GM23248 (cell line): Measurements from ENCODE around the gene SYNGR3. TPM values are rescaled to one million over a fixed set of nuclear protein-coding genes. Genes with fewer than 3 reads are reported as not detected.

Experiments used
- DNase-seq: peaks from one replicate; pipeline ENCODE4 v3.0.0-alpha.2; 2015
- H2AFZ ChIP-seq: fragments of 200-600 bp; sonication (generic); 2 replicates; pipeline ENCODE4 v1.6.1; 2016; ENCODE audit warnings: antibody characterized with exemption
- H3F3A ChIP-seq: fragments of 200-600 bp; sonication (generic); 2 replicates; pipeline ENCODE4 v1.6.1; 2016; ENCODE audit warnings: mild to moderate bottlenecking, antibody characterized with exemption, mixed run types; ENCODE audit not compliant: insufficient read depth
- H3K27ac ChIP-seq: fragments of 200-600 bp; sonication (generic); 2 replicates; pipeline ENCODE4 v1.5.1; 2016; ENCODE audit warnings: mild to moderate bottlenecking
- H3K27me3 ChIP-seq: fragments of 200-600 bp; sonication (generic); replicated peaks from 2 replicates; pipeline ENCODE4 v1.6.1; 2016; ENCODE audit warnings: mild to moderate bottlenecking; ENCODE audit not compliant: insufficient read depth
- H3K36me3 ChIP-seq: fragments of 200-600 bp; sonication (generic); 2 replicates; pipeline ENCODE4 v1.6.1; 2016; ENCODE audit warnings: low read depth, mild to moderate bottlenecking
- H3K4me1 ChIP-seq: fragments of 200-600 bp; sonication (generic); 2 replicates; pipeline ENCODE4 v1.6.1; 2016; ENCODE audit warnings: mild to moderate bottlenecking; ENCODE audit not compliant: insufficient read depth
- H3K4me2 ChIP-seq: fragments of 200-600 bp; sonication (generic); one replicate; pipeline ENCODE4 v1.6.1; 2016; ENCODE audit warnings: mild to moderate bottlenecking; ENCODE audit not compliant: unreplicated experiment
- H3K4me3 ChIP-seq: fragments of 200-600 bp; sonication (generic); 2 replicates; pipeline ENCODE4 v1.5.1; 2016; ENCODE audit warnings: mild to moderate bottlenecking
- H3K79me2 ChIP-seq: fragments of 200-600 bp; sonication (generic); 2 replicates; pipeline ENCODE4 v1.6.1; 2016; ENCODE audit warnings: mild to moderate bottlenecking; ENCODE audit not compliant: insufficient read depth
- H3K9ac ChIP-seq: fragments of 200-600 bp; sonication (generic); 2 replicates; pipeline ENCODE4 v1.6.1; 2016; ENCODE audit warnings: mild to moderate bottlenecking
- H3K9me2 ChIP-seq: fragments of 200-600 bp; sonication (generic); 2 replicates; pipeline ENCODE4 v1.6.1; 2016; ENCODE audit warnings: mixed run types, mild to moderate bottlenecking, moderate library complexity; ENCODE audit not compliant: insufficient read depth
- H3K9me3 ChIP-seq: fragments of 200-600 bp; sonication (generic); one replicate; pipeline ENCODE4 v1.6.1; 2017; ENCODE audit warnings: low read depth
- H4K20me1 ChIP-seq: fragments of 200-600 bp; sonication (generic); 2 replicates; pipeline ENCODE4 v1.6.0; 2016; ENCODE audit not compliant: insufficient read depth
- EZH2 ChIP-seq: fragments of 200-600 bp; sonication (generic); IDR thresholded peaks from 2 replicates; pipeline ENCODE4 v1.6.1; 2018; ENCODE audit warnings: antibody characterized with exemption, mild to moderate bottlenecking; ENCODE audit not compliant: insufficient read depth, poor library complexity, severe bottlenecking
- EZH2phosphoT487 ChIP-seq: fragments of 200-600 bp; sonication (generic); IDR thresholded peaks from 2 replicates; pipeline ENCODE4 v1.6.1; 2018; ENCODE audit warnings: antibody characterized with exemption, moderate library complexity, mild to moderate bottlenecking, low read depth; ENCODE audit not compliant: insufficient read depth
- WGBS, 2 experiments: methylation state at CpG; one replicate each; pipeline ENCODE4 v1.1.6; 2015 to 2017; ENCODE audit warnings: low lambda C conversion rate in 2 of 2, low coverage in 1 of 2; ENCODE audit errors: missing lambda C conversion rate in 2 of 2; 5-methylcytosine and 5-hydroxymethylcytosine counted together
- in situ Hi-C: fragments of 300-500 bp; cut with MboI; formaldehyde crosslinking; loops from 2 replicates; pipeline ENCODE4 v1.15.0; 2020
- polyA plus RNA-seq: library from polyadenylated mRNA; unstranded; fragments of >200 nt; fragmentation: Nextera tagmentation; extraction: Ambion mirVana; gene quantifications from 2 replicates; pipeline ENCODE4 v1.2.1, GENCODE V29; 2016
- total RNA-seq: library from RNA; depleted of rRNA; stranded (reverse); fragments of >200 nt; shearing (Covaris generic); gene quantifications from 2 replicates; pipeline ENCODE4 v1.2.3, GENCODE V29; 2014

Gene SYNGR3
- total and polyA plus RNA-seq, 2 experiments from 2014 or later = 0.22 to 1.3 TPM

GRCh38 chr16:2025251-2025650 is 35.5 kb downstream of the SYNGR3 start:
- Histone ChIP-seq H3K9me3 (no peaks in the 10 kb centered on the region), H3K4me2 (no peak overlapping the region), H3F3A (no peaks in the 10 kb centered on the region), H3K27ac (no peak overlapping the region), H4K20me1 (no peaks in the 10 kb centered on the region), H2AFZ (no peak overlapping the region), H3K9ac (no peak overlapping the region), H3K27me3 (no peaks in the 10 kb centered on the region; the same call in 1 of the 2 replicates), H3K4me1 (no peaks in the 10 kb centered on the region), H3K36me3 (no peaks in the 10 kb centered on the region), H3K4me3 (no peak overlapping the region), H3K9me2 (no peaks in the 10 kb centered on the region), H3K79me2 (no peaks in the 10 kb centered on the region)
- WGBS, 2 experiments = 91 to 95% methylated on average over 12 to 14 of the region's 14 CpGs
- TF ChIP-seq EZH2 = no peak
- no peak for TF ChIP-seq EZH2phosphoT487
- no peak for DNase-seq
- in situ Hi-C loops = loop anchor here (10.0 kb wide), 1 partner anchor 120 kb away; the partner anchor contains the start of gene RAB26

GRCh38 chr16:2025878-2026460 is 36.2 kb downstream of the SYNGR3 start:
- H3K4me1 ChIP-seq = no peaks in the 10 kb centered on the region
- H3K4me3 ChIP-seq = no peak overlapping the region
- H3K9me3 ChIP-seq = no peaks in the 10 kb centered on the region
- no peak overlapping the region for H3K4me2 ChIP-seq
- H2AFZ ChIP-seq = no peak overlapping the region
- H3K9me2 ChIP-seq = no peaks in the 10 kb centered on the region
- no peak for DNase-seq
- WGBS, 2 experiments = 92 to 94% methylated on average over 16 of the region's 16 CpGs
- TF ChIP-seq EZH2phosphoT487 (no peak), EZH2 (no peak)
- in situ Hi-C loops = loop anchor here (10.0 kb wide), 1 partner anchor 119 kb away; the partner anchor contains the start of gene RAB26
- no peaks in the 10 kb centered on the region for H4K20me1 ChIP-seq
- no peaks in the 10 kb centered on the region for H3F3A ChIP-seq
- H3K9ac ChIP-seq = no peak overlapping the region
- H3K79me2 ChIP-seq = no peaks in the 10 kb centered on the region
- no peaks in the 10 kb centered on the region for H3K36me3 ChIP-seq
- H3K27me3 ChIP-seq = no peaks in the 10 kb centered on the region; the same call in 1 of the 2 replicates
- H3K27ac ChIP-seq = no peak overlapping the region

GRCh38 chr16:2026461-2027023 is 36.8 kb downstream of the SYNGR3 start, which contains the start of gene NHERF2:
TSS of gene NHERF2 (plus strand) at chr16:2026902. CDS start at chr16:2027006, 104 bp downstream.
- 9 to 50% methylated on average over 11 to 49 of the region's 59 CpGs for WGBS, 2 experiments

GRCh38 chr16:2027024-2028010 is 37.5 kb downstream of the SYNGR3 start:
- H3K79me2 ChIP-seq = no peaks in the 10 kb centered on the region
- H3K27ac ChIP-seq = no peak overlapping the region
- peak overlapping the region; percentile 46 for H3K9ac ChIP-seq
- peak overlapping the region; percentile 73 for H3K4me3 ChIP-seq
- no peaks in the 10 kb centered on the region for H3K36me3 ChIP-seq
- H3K4me1 ChIP-seq = no peaks in the 10 kb centered on the region
- in situ Hi-C loops = loop anchor here (10.0 kb wide), 1 partner anchor 117 kb away; the partner anchor contains the start of gene RAB26
- no peaks in the 10 kb centered on the region for H4K20me1 ChIP-seq
- peak overlapping the region; percentile 61 for H2AFZ ChIP-seq
- H3K27me3 ChIP-seq = no peaks in the 10 kb centered on the region
- DNase-seq = peak; percentile 72
- H3K4me2 ChIP-seq = peak overlapping the region; percentile 77
- no peaks in the 10 kb centered on the region for H3K9me2 ChIP-seq
- H3F3A ChIP-seq = no peaks in the 10 kb centered on the region
- TF ChIP-seq EZH2 = no peak
- no peak for TF ChIP-seq EZH2phosphoT487
- H3K9me3 ChIP-seq = no peaks in the 10 kb centered on the region
- 8 to 11% methylated on average over 28 to 41 of the region's 76 CpGs for WGBS, 2 experiments

More at GRCh38 chr16:2026461-2027023, 36.8 kb downstream of the SYNGR3 start, which contains the start of gene NHERF2:
- H3K27ac ChIP-seq = no peak within 1 kb of the TSS
- peak within 1 kb of the TSS; percentile 46 for H3K9ac ChIP-seq
- H3K79me2 ChIP-seq = no peaks in the 10 kb centered on the region
- in situ Hi-C loops = loop anchor here (10.0 kb wide), 1 partner anchor 118 kb away; the partner anchor contains the start of gene RAB26
- DNase-seq = peak; percentile 53
- TF ChIP-seq EZH2 (no peak), EZH2phosphoT487 (no peak)
- no peaks in the 10 kb centered on the region for H3K9me2 ChIP-seq
- H4K20me1 ChIP-seq = no peaks in the 10 kb centered on the region
- H3K4me3 ChIP-seq = peak within 1 kb of the TSS; percentile 73
- H3K4me2 ChIP-seq = peak within 1 kb of the TSS; percentile 77
- H3F3A ChIP-seq = no peaks in the 10 kb centered on the region
- no peaks in the 10 kb centered on the region for H3K27me3 ChIP-seq
- peak within 1 kb of the TSS; percentile 61 for H2AFZ ChIP-seq
- H3K4me1 ChIP-seq = no peaks in the 10 kb centered on the region
- H3K36me3 ChIP-seq = no peaks in the 10 kb centered on the region
- H3K9me3 ChIP-seq = no peaks in the 10 kb centered on the region
